HG03565 (cell line): ENCODE results near the gene CACHD1.

Experiments
- ATAC-seq: cut with Tn5 transposase; IDR thresholded peaks from one replicate; pipeline ENCODE4 v1.9.1; 2021; ENCODE audit warnings: mild to moderate bottlenecking, moderate library complexity; ENCODE audit not compliant: unreplicated experiment

CACHD1 gene

DNA sequence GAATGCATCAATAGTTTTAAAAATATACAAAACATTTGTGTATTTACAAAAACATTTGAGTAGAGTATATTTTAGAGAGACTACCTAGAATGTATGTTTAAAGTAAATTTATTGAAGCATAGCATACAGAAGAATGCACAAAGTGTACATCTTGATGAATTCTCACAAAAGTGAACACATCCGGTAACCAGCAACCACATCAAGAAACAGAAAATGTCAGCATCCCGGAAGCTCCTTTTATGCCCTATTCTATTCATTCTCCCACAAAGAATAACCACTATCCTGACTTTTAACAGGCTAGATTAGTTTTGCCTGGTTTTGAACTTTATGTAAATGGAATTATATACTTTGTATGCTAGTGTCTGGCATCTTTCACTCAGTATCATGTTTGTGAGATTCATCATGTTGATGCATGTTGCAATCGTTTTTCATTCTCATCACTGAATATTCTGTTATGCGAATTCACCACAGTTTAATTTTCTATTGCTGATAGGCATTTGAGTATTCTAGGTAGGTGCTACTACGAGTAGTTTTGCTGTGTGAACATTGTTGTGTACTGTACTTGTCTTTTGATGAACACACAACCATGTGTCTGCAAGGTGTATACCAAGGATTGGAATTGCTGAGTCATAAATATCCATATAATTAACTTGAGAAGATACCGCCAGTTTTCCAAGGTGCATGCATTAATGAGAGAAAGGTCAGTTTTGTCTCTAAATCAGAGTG is 75.4 kb downstream of the CACHD1 start:
- no peak for ATAC-seq

DNA sequence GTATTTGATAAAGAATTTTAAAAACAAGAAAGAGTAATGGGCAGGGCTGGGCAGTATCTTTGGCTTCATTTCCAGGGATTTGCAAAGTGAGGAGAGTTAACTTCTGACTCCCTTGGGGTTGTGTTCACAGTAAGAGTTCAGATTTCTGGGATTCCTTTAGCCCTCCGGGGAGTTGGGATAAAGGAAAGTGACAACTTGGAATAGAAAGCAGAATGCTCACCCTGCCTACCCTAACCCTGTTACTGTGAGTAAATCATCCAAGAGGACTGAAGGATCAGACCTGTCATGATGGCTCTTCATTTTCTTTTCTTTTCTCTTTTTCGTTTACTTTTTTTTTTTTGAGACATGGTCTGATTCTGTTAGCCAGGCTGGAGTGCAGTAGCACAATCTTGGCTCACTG is 76.1 kb downstream of the CACHD1 start:
- ATAC-seq, result no peak

DNA sequence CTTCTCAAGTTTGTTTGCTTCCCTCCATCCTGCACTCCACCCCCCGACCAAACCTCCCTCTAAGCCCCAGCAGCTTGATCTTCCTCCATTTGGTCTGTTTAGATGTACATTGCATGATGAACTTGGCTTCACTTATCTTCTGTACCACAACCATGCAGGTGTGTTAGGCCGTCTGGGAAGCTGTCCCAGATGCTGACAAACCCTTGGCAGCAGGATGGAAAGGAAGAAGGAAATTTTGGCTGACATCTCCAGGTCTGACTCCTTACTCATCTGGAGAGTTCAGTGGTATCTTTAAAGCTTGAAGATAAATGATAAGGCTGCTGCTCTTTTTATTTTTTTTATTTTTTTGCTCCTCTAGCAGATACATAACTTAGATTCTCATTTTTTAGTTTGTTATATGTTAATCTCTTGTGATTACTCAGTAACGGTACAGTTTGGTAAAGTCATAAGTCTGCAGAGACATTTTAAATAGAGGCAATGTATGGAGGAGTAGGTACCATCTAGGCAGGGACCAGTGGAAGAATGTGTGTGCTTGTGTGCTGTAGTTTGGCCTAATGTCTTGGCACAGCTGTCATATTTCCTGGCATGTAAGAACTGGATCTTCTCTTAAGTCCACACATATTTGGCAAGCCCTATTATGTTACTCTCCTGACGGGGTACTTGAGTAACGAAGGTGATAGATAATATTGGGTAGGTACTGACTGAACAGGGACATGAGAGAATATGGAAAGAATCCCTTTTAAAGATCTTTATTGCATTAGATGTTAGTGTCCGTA is 79.7 kb downstream of the CACHD1 start:
- no peak for ATAC-seq

DNA sequence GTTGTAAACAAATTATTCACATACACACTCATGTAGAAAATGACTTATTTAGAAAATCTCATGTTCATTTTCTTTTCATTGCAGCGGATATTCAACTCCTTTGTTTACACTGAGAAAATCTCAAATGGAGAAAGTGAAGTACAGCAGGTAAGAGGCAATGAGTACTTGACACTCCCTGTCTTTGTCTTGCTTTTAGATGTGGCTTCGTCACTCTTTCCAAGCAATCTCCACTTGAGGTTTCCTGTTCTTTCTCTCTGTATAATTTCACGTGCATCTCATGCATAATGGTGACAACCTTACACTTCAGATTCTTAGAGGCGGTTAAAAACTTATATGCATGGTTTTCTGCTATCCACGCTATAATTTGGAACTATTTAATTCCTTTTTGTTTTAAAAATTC is 80.6 kb downstream of the CACHD1 start:
- ATAC-seq, result no peak

DNA sequence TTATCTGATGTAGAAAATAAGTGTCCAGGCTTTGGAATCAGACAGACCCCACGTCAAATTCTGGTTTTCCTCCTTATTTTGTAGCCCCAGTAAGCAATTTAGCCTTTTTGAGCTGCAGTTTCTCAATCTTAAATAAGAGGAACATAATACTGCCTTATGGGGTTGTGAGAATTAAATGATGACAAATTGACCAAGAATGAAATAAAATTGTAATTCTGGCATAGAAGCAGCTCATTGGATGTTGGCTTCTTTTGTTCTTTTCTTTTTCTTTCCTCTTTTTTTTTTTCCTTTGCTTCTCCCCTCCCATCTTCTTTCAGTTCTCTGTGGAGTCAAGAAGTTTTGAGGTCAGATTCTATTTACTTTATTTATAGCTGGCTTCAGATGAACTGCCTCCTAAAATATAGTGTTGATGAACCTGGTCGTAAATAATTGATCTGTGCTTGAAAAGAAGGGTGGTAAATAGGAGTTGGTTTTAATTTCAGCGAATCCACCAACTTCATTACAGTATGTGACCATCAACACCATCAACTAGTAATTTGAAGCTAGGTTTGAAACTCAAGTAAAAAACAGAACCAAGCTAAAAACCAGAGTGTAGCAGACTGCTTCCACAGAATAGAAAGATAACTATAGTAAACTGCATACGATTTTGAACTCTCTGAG is 81.1 kb downstream of the CACHD1 start:
- ATAC-seq, result no peak

DNA sequence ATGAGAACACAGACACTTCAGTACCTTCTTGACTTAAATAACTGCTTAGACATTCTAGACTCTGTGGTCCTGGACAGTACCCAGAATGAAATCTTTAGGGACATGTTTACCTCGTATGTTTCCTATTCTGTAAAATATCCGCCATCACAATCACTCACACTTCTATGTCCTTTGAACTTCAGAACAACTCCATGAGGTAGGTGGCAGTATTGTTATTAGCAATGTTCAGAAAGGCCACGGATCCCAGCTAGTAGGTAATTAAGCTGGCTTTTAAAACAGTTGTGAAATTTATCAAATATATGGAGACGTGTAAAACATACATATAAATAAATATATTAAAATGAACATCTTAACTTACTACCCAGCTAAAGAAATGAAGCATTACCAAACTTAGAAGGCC is 83.4 kb downstream of the CACHD1 start:
- no peak for ATAC-seq

DNA sequence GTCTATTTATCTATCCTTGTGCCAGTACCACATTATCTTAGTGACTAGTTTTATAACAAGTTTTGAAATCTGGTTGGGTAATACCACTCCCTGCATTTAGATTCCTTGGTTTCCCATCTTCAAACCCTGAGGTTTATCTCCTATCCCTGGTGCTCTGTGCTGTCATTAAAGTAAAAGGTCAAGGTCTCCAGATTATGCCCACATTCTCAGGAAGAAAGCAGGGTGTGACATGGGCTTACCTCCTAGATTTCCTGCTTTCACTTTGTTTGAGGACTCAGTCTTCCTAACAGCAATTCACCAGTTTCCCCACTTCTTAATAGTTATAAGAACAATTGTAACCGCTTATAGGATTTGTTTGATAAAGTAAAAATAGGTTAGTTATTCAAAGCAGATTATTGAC is 86.0 kb downstream of the CACHD1 start:
- ATAC-seq, result no peak

DNA sequence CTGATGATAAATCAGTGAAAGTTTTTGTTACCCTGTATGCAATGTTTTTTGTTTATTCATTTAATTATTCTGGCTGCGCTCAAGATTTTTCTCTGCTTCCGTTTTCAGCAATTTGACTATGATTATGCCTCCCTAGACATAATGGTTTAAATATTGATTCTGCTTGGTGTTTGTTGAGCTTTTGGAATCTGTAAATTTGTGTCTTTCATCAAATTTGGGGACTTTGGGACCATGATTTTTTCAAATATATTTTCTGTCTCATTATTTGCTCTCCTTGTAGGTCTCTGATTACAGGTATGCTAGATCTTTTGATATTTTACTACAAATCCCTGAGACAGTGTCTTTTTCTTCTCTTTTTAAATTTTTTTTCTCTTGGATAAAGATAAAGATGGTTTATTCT is 92.1 kb downstream of the CACHD1 start:
- no peak for ATAC-seq

DNA sequence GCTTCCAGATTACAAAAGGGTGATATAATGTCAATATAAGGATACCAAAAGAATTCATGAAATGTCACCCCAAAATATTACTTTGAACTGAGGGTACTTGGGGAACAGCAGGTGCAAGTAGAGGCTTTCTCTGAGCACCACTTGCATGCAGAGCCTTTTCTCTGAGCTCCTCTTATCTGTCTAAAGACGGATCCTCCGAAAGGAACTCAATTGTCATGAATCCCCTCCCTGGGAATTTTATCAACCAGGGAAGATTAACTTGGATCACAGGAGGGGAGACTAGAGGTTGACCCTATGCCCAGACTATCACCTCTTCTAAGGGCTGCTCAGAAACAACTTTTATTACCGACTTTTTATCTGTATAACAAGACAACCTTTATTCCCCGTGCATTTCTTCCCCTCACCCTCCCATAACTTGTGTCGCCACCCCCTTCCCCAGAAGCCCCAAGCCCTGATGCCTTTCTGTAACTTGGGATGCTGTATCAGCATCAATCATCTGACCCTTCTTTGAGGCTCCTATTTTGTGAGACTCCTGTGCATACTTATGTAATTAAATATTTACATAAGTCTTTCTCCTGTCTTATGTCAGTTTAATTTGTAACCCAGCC is 94.1 kb downstream of the CACHD1 start:
- no peak for ATAC-seq

DNA sequence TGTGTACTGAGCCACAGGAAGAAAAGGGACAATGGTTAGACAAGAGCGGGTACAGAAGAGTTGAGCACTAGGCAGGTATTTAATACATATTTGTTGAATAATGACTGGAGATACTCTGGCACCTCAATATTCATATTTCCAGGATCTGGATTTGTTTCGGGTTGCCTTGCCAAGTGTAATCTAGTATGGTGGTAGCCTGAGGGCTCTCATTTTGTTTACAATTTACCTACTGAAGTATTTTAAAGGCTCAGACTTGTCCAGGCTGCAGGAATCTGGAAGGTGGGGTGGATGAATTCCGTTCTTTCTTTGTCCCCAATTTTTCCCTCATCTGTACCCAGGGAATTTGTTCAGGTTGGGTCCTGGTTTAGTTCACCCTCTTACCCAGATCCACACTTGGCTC is 95.0 kb downstream of the CACHD1 start:
- ATAC-seq, result no peak

DNA sequence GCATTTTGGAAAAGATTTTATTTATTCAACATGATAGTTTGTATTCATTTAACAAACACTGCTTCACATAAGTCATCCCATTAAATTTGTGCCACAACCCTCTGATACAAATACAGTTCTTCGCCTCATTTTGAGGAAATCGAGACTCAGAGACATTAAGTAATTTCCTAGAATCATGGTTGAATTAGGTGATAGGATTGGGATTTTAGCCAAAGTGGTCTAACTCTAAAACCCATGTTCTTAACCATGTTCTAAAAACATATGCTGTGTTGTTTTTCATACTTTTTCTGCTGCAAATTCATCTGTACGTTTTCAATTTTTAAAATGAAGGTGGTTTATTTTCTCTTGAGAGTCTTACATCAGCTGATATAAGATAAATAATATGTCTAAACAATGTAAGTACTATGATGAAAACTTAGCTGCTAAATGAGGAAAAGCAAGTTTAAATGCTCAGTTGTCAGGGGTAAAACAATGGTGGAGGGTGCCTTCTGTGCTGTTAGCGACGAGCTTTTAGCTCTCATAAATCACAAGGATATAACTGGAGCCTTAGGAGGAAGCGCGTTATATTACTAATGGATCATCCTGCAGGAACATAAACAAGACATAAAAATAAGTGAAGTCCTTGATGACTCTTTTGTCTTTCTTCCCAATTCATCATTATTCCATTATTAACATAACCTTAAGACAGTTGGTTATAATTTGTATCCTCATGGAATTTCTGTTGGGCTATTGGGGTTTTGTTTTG is 97.7 kb downstream of the CACHD1 start:
- ATAC-seq, result no peak

DNA sequence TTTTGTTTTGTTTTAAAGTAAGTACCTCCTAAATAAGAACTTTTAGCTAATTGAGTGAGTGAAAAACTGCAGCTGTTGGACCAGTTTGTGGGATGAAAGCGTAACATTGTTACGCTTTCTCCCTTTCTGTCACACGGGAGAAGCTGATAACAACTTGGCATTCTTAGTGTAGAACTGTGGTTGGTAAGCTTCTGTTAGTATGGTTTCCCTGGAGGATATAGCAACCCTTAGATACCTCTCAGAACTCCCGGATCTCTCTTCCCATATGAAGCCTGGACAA is 98.2 kb downstream of the CACHD1 start:
- ATAC-seq, result no peak

DNA sequence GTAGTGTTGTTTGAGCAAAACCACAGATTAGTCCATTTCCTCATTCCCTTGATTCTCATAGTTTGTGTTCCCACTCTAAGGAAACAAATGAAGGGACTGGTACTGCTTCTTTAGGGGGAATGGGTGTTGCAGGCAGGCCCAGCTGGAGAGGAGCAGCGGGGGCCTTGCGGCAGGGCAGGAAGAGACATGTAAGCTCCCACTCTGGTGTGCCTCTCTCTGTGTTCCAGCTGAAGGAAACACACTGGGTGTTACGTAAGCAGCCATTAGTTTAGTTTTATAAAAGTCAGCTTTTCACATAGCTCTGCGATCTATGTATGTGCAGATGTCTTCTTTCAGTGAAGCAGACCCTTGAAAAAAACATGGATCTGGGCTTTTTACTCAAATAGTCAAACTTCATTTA is 99.5 kb downstream of the CACHD1 start:
- no peak for ATAC-seq

DNA sequence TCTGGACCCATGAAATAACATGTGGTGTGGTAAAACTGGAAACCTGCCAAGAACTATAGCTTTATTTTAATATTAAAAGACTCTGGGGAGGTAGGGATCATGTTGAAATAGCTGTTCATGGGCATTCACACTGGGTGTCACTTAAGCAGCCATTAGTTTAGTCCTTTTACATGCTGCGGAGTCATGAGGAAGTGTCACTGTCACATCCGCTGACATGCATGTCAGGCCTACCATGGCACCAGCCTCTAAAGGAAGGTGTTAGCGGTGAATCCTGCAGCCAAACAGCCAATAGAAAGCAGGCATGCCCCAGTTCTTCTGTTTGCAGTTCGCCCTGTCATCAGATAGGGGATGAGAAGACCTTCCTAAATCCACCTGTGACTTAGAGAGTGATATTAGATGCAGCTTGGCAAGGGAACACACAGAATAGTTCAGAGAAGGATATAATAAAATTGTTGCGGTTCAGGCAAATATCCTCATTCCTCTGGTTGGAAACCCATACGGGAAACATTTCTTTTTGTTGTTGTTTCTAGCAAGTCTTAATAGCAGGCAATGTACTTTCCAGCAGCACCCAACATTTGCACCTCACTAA is 100.4 kb downstream of the CACHD1 start:
- no peak for ATAC-seq

DNA sequence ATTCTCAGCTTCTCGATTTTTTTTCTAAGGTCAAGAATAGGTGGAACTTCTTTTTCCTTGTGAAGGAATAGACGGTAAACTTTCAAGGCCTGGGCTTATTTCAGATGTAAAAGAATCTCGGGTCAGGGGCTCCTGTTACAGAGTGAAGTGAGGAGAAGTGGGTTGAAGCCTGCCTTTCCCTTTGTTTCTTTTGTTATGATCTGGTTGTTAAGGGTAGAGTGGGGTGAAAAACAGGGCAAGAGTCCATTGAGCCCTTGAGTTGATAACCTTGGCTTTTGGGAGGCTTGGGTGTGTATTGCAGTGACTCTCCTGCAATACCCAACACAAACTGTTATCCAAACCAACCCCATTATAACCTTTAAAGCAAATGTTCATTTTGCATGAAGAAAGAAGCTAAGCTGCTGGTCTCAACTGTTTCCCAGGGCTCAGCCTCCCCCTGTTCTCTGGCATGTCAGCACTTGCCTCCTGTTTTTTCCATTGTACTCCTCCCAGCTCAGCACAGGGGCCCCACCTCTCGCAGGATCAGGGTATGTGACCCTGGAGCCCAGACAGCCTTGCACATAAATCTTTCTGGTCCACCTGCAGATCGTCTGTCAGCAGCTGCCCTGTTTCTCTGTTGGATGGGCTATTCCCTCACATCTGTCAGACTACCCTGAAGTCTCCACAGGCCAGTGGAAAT is 102.4 kb downstream of the CACHD1 start:
- no peak for ATAC-seq

DNA sequence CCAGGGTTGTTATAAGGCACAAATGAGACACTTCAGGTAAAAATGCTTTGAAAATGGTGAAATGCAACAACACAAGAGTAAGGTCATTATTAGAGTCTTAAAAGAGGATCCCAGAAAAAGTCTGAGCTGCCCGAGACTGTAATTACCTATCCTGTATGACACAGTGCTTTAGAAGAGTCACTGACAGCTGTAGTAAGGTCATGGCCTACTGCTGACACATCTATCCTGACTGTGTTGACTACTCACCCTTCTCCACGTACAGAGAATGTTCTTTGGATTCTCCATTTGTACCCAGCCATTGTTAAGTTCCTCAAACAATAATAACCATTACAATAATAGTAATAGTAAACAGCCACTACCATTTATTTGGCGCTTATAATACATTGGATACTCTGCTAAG is 104.4 kb downstream of the CACHD1 start:
- ATAC-seq, result no peak

DNA sequence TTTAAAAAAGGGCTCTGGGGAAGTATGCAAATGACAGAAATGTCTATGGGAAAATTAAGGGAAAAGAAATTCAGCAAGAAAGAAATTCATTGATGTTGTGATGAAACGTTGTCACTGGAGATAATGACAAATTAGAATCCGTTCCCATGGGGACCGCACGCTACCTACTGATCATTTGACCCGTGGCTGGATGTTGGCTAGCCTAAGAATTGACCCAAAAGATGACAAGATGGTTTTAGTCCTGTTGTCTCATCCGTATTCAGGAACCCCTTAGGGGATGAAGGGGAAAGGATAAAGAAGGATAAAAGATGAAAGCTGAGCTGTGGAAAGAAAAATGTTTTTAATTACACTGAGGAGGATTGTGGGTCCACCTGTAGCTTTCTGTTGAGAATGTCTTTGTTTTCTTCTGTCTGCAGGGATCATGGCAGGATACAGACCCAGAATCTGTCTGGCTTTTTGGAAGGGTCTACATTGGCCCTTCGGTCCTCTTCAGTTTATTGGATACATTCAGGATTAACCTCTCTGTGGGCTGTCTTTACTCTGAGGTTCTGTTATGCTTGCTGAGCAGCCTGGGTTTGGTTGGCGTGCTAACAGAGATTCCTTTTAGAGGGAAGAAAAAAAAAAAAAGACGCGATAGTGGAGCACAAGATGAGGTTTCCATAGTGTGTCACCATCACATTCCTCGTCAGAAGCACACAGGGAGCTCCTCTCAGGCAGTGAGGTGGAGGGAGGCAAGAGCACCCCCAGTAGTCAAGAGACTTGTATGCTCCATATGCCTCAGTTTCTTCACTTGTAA is 106.2 kb downstream of the CACHD1 start:
- no peak for ATAC-seq

DNA sequence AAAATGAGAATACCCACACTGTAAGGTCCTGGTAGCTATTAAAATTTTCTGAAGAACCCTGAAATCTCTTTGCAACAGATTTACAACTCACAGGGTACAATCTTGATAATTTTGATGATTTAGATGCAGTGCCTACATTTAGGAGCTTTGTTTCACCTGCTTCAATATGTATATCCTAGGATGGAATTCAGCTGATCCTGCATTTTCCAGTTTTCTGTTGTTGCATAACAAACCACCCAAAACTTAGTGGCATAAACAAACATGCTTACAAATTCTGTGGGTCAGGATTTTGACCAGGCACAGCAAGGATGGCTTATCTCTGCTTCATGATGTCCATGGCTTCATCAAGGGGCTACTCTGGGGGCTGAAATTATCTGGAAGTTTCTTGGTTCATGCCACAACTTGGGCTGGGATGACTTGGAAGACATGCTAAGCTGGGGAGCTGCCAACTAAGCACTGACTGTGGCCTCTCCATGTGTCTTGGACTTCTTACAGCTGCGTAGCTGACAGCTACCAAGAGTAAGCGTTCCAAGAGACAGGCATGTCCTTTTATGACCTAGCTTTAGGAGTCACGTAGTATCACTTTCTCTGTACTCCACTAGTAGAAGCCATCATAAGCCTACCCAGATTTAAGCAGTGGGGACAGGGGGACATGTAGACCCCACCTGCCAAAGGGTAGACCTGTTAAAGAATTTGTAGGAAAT is 108.5 kb downstream of the CACHD1 start:
- no peak for ATAC-seq

DNA sequence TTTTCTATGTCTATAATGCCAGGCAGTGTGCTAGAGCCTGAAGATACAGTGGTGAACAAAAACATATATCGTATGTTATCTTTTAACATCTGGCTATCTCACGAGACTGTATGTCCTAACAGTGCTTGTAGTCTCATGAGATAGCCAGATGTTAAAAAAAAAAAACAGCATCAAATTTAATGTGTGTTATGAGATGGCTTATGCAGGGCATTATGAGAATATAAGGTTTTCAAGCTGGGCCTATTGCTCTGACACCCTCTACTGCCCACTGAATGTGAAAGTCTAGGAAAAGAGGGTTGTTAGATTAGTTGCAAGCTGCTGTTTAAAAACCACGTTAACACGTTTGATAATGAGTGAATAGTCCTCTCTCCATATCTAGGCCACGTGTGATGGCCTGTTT is 109.8 kb downstream of the CACHD1 start:
- ATAC-seq, result no peak
